Non-pigmented ciliary epithelial cell (primary cell): ENCODE measurements around the gene DDA1.
"Not testable (repeated sequence)": the region's sequence is repeated elsewhere in the genome, so short reads cannot be mapped to it uniquely, and the experiment has no call there.

Experiments
- DNase-seq: peaks from one replicate; pipeline ENCODE4 v3.0.0-alpha.2; 2010; ENCODE audit warnings: low read depth

Gene DDA1

GRCh38 chr19:17289489-17289888 lies 19.9 kb upstream of the DDA1 start:
- peak; percentile 79 for DNase-seq

GRCh38 chr19:17292301-17293074 lies 16.9 kb upstream of the DDA1 start:
- DNase-seq = no peak

- DNase-seq = no peak
These were observed 15.8 kb upstream of the DDA1 start for GRCh38 chr19:17293605-17294004.

GRCh38 chr19:17294051-17294891 lies 15.1 kb upstream of the DDA1 start:
- DNase-seq = no peak

- DNase-seq = not testable (repeated sequence)
These were observed 13.8 kb upstream of the DDA1 start for GRCh38 chr19:17295551-17295950.

- DNase-seq = no peak
These were observed 13.1 kb upstream of the DDA1 start for GRCh38 chr19:17296273-17296672.

GRCh38 chr19:17296976-17297375 lies 12.4 kb upstream of the DDA1 start:
- DNase-seq = no peak

GRCh38 chr19:17300992-17301619 lies 8.3 kb upstream of the DDA1 start:
- no peak for DNase-seq

GRCh38 chr19:17302391-17303166 lies 6.8 kb upstream of the DDA1 start:
- no peak for DNase-seq

- peak; percentile 82 for DNase-seq
These were observed 6.0 kb upstream of the DDA1 start, which contains the start of gene ABHD8 for GRCh38 chr19:17303167-17303939. TSS of gene ABHD8 (minus strand) at chr19:17303425. CDS start at chr19:17301616, 1,809 bp downstream.

GRCh38 chr19:17303940-17304267 lies 5.5 kb upstream of the DDA1 start:
- DNase-seq = no peak

GRCh38 chr19:17304386-17305215 lies 4.8 kb upstream of the DDA1 start:
- DNase-seq = no peak

GRCh38 chr19:17305216-17305516 lies 4.2 kb upstream of the DDA1 start:
- DNase-seq = no peak

GRCh38 chr19:17305517-17306284 lies 3.7 kb upstream of the DDA1 start, which contains the start of gene MRPL34:
TSS of gene MRPL34 (plus strand) at chr19:17305872. CDS start at chr19:17305893, 21 bp downstream.
- DNase-seq = peak; percentile 85

- DNase-seq = no peak
These were observed 3.1 kb upstream of the DDA1 start for GRCh38 chr19:17306285-17306714.

- no peak for DNase-seq
These were observed 1.4 kb upstream of the DDA1 start for GRCh38 chr19:17307876-17308377.

- no peak for DNase-seq
These were observed 650 bp downstream of the DDA1 start for GRCh38 chr19:17309965-17310461.

GRCh38 chr19:17311455-17312188 lies 2.3 kb downstream of the DDA1 start:
- no peak for DNase-seq
